H1 (cell line): Measurements from ENCODE around the gene CRNKL1. TPM values are rescaled to one million over a fixed set of nuclear protein-coding genes. Genes with fewer than 3 reads are reported as not detected.

Source experiments
- CTCF ChIA-PET: fragments of 300-600 bp; sonication (Branson Sonifier 250); formaldehyde crosslinking; loops from one replicate; lab custom pipeline; 2021; ENCODE audit not compliant: partially characterized antibody; lab: Charles Lee
- POLR2A ChIA-PET: fragments of 300-600 bp; sonication (Branson Sonifier 250); formaldehyde crosslinking; loops from one replicate; lab custom pipeline; 2021; ENCODE audit warnings: inconsistent platforms; ENCODE audit not compliant: partially characterized antibody; lab: Charles Lee
- DNase-seq, 2 experiments: peaks; one replicate each; pipeline versions ENCODE4 v3.0.0 to v3.0.0-alpha.2; 2010 to 2022; ENCODE audit warnings: low spot score in 2 of 2, low read depth in 1 of 2, mixed read lengths in 1 of 2
- FAIRE-seq: peaks from 2 replicates; lab custom pipeline; 2011; peaks lifted over from hg19 to GRCh38; lab: Jason Lieb, UNC
- H2AFZ ChIP-seq: 2 replicates; pipeline ENCODE4 v1.8.1; 2012; ENCODE audit warnings: low read length, inconsistent platforms
- H2AK5ac ChIP-seq: 2 replicates; pipeline ENCODE4 v1.6.1; 2013; ENCODE audit warnings: low read depth, low read length
- H2BK120ac ChIP-seq: replicated peaks from 2 replicates; pipeline ENCODE3; 2013; ENCODE audit warnings: low read depth, low read length, inconsistent platforms
- H2BK12ac ChIP-seq: 2 replicates; pipeline ENCODE4 v1.6.1; 2013; ENCODE audit warnings: low read depth, low read length
- H2BK15ac ChIP-seq: 2 replicates; pipeline ENCODE4 v1.6.1; 2013; ENCODE audit warnings: low read length
- H2BK20ac ChIP-seq: 2 replicates; pipeline ENCODE4 v1.6.1; 2013; ENCODE audit warnings: low read length
- H2BK5ac ChIP-seq: 2 replicates; pipeline ENCODE4 v1.6.1; 2013; ENCODE audit warnings: low read depth, low read length
- H3K14ac ChIP-seq: 2 replicates; pipeline ENCODE4 v1.6.1; 2013; ENCODE audit warnings: inconsistent platforms; ENCODE audit not compliant: insufficient read length
- H3K18ac ChIP-seq: 2 replicates; pipeline ENCODE4 v1.6.1; 2013; ENCODE audit warnings: low read length; ENCODE audit errors: extremely low read depth
- H3K23ac ChIP-seq: 2 replicates; pipeline ENCODE4 v1.6.1; 2013; ENCODE audit warnings: inconsistent platforms; ENCODE audit not compliant: insufficient read length
- H3K23me2 ChIP-seq: 2 replicates; pipeline ENCODE4 v1.6.1; 2013; ENCODE audit warnings: low read depth, low read length
- H3K27ac ChIP-seq: 2 replicates; pipeline ENCODE4 v1.6.1; 2011; ENCODE audit warnings: low read depth, low read length, inconsistent platforms
- H3K27me3 ChIP-seq, 4 experiments: replicated peaks in 1 of 4; 1 replicate in 1 of 4; 2 replicates in 3 of 4; pipeline versions ENCODE4 v1.6.1 to v1.8.1; 2011 to 2013; ENCODE audit warnings: low read length in 3 of 4, mild to moderate bottlenecking in 3 of 4, inconsistent platforms in 2 of 4, mixed read lengths in 2 of 4, moderate library complexity in 1 of 4; ENCODE audit not compliant: control insufficient read depth in 3 of 4, insufficient read depth in 3 of 4; ENCODE audit errors: extremely low read depth in 1 of 4
- H3K36me3 ChIP-seq, 4 experiments: 2 replicates each; pipeline versions ENCODE4 v1.6.1 to v1.8.1; 2011 to 2013; ENCODE audit warnings: mild to moderate bottlenecking in 4 of 4, low read length in 3 of 4, moderate library complexity in 2 of 4, control low read depth in 1 of 4, inconsistent platforms in 1 of 4; ENCODE audit not compliant: insufficient read depth in 4 of 4, control insufficient read depth in 2 of 4
- H3K4ac ChIP-seq: replicated peaks from 2 replicates; pipeline ENCODE3; 2013; ENCODE audit warnings: low read length, low read depth, mixed read lengths, inconsistent platforms; ENCODE audit not compliant: insufficient read length
- H3K4me1 ChIP-seq, 4 experiments: replicated peaks in 1 of 4; 1 replicate in 1 of 4; 2 replicates in 3 of 4; pipeline versions ENCODE4 v1.6.1 to v1.8.1; 2011 to 2013; ENCODE audit warnings: low read length in 3 of 4, inconsistent platforms in 2 of 4, mixed read lengths in 1 of 4; ENCODE audit not compliant: insufficient read depth in 4 of 4, control insufficient read depth in 3 of 4
- H3K4me2 ChIP-seq, 2 experiments: 2 replicates each; pipeline versions ENCODE4 v1.6.1 to v1.8.1; 2011 to 2013; ENCODE audit warnings: low read depth in 2 of 2, low read length in 2 of 2, control low read depth in 1 of 2, inconsistent platforms in 1 of 2, mild to moderate bottlenecking in 1 of 2; ENCODE audit not compliant: insufficient read depth in 1 of 2
- H3K4me3 ChIP-seq, 4 experiments: fragments of 200-600, 300-600 bp in 1 of 4; sonication (generic), shearing (Covaris generic), sonication (Bioruptor Twin) in 1 of 4; 2 replicates each; pipeline versions ENCODE4 v1.5.1 to v1.8.1; 2011 to 2016; ENCODE audit warnings: low read length in 4 of 4, low read depth in 3 of 4, control low read depth in 2 of 4, inconsistent platforms in 2 of 4, mild to moderate bottlenecking in 2 of 4, mixed read lengths in 1 of 4, moderate library complexity in 1 of 4; ENCODE audit not compliant: insufficient read depth in 2 of 4; ENCODE audit errors: extremely low read depth in 1 of 4
- H3K56ac ChIP-seq: replicated peaks from 2 replicates; pipeline ENCODE3; 2013; ENCODE audit warnings: low read depth, mild to moderate bottlenecking, mixed read lengths, low read length, inconsistent platforms; ENCODE audit not compliant: insufficient read length
- H3K79me1 ChIP-seq: 2 replicates; pipeline ENCODE4 v1.6.1; 2013; ENCODE audit warnings: low read depth, low read length, control low read depth
- H3K79me2 ChIP-seq, 2 experiments: 2 replicates each; pipeline versions ENCODE4 v1.6.1 to v1.8.1; 2012 to 2013; ENCODE audit warnings: low read length in 2 of 2, mild to moderate bottlenecking in 2 of 2, inconsistent platforms in 1 of 2; ENCODE audit not compliant: insufficient read depth in 2 of 2, control insufficient read depth in 1 of 2
- H3K9ac ChIP-seq, 4 experiments: replicated peaks in 1 of 4; 1 replicate in 1 of 4; 2 replicates in 3 of 4; pipeline versions ENCODE4 v1.6.1 to v1.8.1; 2011 to 2013; ENCODE audit warnings: low read depth in 3 of 4, low read length in 3 of 4, control low read depth in 2 of 4, mild to moderate bottlenecking in 2 of 4, moderate library complexity in 2 of 4, inconsistent platforms in 1 of 4; ENCODE audit errors: extremely low read depth in 1 of 4
- H3K9me3 ChIP-seq, 2 experiments: 2 replicates each; pipeline versions ENCODE4 v1.6.1 to v1.8.1; 2012 to 2013; ENCODE audit warnings: mild to moderate bottlenecking in 2 of 2, moderate library complexity in 2 of 2, control low read depth in 1 of 2, inconsistent platforms in 1 of 2, low read depth in 1 of 2, low read length in 1 of 2, mixed read lengths in 1 of 2; ENCODE audit not compliant: insufficient read depth in 2 of 2
- H4K20me1 ChIP-seq, 2 experiments: replicated peaks in 1 of 2; 2 replicates each; pipeline versions ENCODE3 to v1.8.1; 2011 to 2013; ENCODE audit warnings: inconsistent platforms in 2 of 2, low read length in 2 of 2, mild to moderate bottlenecking in 1 of 2; ENCODE audit not compliant: insufficient read depth in 2 of 2, control insufficient read depth in 1 of 2
- H4K5ac ChIP-seq: 2 replicates; pipeline ENCODE4 v1.6.1; 2013; ENCODE audit warnings: low read length, low read depth, mixed read lengths, inconsistent platforms; ENCODE audit not compliant: insufficient read length
- H4K8ac ChIP-seq: 2 replicates; pipeline ENCODE4 v1.8.0; 2013; ENCODE audit warnings: mild to moderate bottlenecking, moderate library complexity, low read length, inconsistent platforms; ENCODE audit not compliant: insufficient read depth; ENCODE audit errors: extremely low read depth
- H4K91ac ChIP-seq: replicated peaks from 2 replicates; pipeline ENCODE3; 2013; ENCODE audit warnings: low read length, mixed read lengths, inconsistent platforms; ENCODE audit not compliant: insufficient read length
- CBX5 ChIP-seq: fragments of 300-800, 300-1000 bp; sonication (generic); IDR thresholded peaks from 2 replicates; pipeline ENCODE4 v1.7.1; 2016; ENCODE audit warnings: antibody characterized with exemption, low read length, low read depth
- GABPA ChIP-seq: IDR thresholded peaks from 2 replicates; pipeline ENCODE4 v1.6.1; 2011; ENCODE audit warnings: mild to moderate bottlenecking, low read length, moderate library complexity, borderline replicate concordance; ENCODE audit not compliant: insufficient read depth
- JUN ChIP-seq: IDR thresholded peaks from 2 replicates; pipeline ENCODE4 v1.6.1; 2011; ENCODE audit warnings: low read depth, mild to moderate bottlenecking, improper control_type of control experiment, low read length
- KDM5A ChIP-seq: fragments of 200-600 bp; IDR thresholded peaks from 2 replicates; pipeline ENCODE4 v1.7.1; 2012; ENCODE audit warnings: mild to moderate bottlenecking, low read length, inconsistent platforms, mixed read lengths
- POLR2A ChIP-seq, 2 experiments: IDR thresholded peaks; 1 replicate in 1 of 2; 2 replicates in 1 of 2; pipeline ENCODE4 v1.6.1; 2011; ENCODE audit warnings: low read depth in 2 of 2, low read length in 2 of 2, mild to moderate bottlenecking in 2 of 2; ENCODE audit errors: control extremely low read depth in 1 of 2
- SP1 ChIP-seq: IDR thresholded peaks from 2 replicates; pipeline ENCODE4 v1.6.1; 2011; ENCODE audit warnings: low read depth, low read length
- YY1 ChIP-seq: IDR thresholded peaks from 2 replicates; pipeline ENCODE4 v1.6.1; 2011; ENCODE audit warnings: low read depth, mild to moderate bottlenecking, low read length
- WGBS, 2 experiments: shearing (Covaris generic) in 1 of 2; methylation state at CpG; one replicate each; pipeline versions ENCODE4 v1.1.6 to v1.1.7; 2013 to 2015; ENCODE audit warnings: low lambda C conversion rate in 2 of 2, mixed read lengths in 2 of 2, inconsistent platforms in 1 of 2, low coverage in 1 of 2, missing lambda C conversion rate in 1 of 2; ENCODE audit not compliant: insufficient replicate concordance in 2 of 2, insufficient coverage in 1 of 2, insufficient read length in 1 of 2; ENCODE audit errors: extremely low coverage in 1 of 2, missing lambda C conversion rate in 1 of 2; 5-methylcytosine and 5-hydroxymethylcytosine counted together
- long read RNA-seq, 2 experiments: library from RNA in 1 of 2; library from capped mRNA in 1 of 2; stranded (forward); transcript quantifications; one replicate each; pipeline ENCODE4 v2.0.0, GENCODE V29; 2021; ENCODE audit warnings: inconsistent platforms in 1 of 2
- polyA minus RNA-seq, 3 experiments: library from RNA; depleted of rRNA, polyadenylated mRNA; stranded (reverse); fragments of >200 nt; gene quantifications; 1 replicate in 2 of 3; 2 replicates in 1 of 3; pipeline ENCODE4 v1.2.3, GENCODE V29; 2011
- polyA plus RNA-seq, 7 experiments: library from polyadenylated mRNA; depleted of rRNA in 3 of 7; stranded (reverse) in 5 of 7; unstranded in 2 of 7; fragments of >200 nt in 5 of 7; fragments of 200-250 nt in 2 of 7; gene quantifications; 1 replicate in 5 of 7; 2 replicates in 1 of 7; 4 replicates in 1 of 7; pipeline versions ENCODE4 v1.2.1 to v1.2.3, GENCODE V29; 2011 to 2013; ENCODE audit warnings: missing spikeins in 2 of 7, mixed read lengths in 2 of 7
- total RNA-seq: library from RNA; stranded (reverse); fragmentation: NEBNext Ultra II Directional; extraction: Animal tissue kit (Norgen Biotek cat#: 25700); gene quantifications from 2 replicates; pipeline ENCODE4 v1.2.1, GENCODE V29; 2021

CRNKL1 gene
- total RNA-seq (21.9 and 26.5 TPM in 2 replicates), polyA plus RNA-seq (2011; rRNA removed) (2.8 and 4.0 TPM in 2 replicates), polyA minus RNA-seq (2011; rRNA and poly(A)+ RNA removed) (9.4 and 10.9 TPM in 2 replicates)
- polyA plus RNA-seq (2011; cell fraction: cytosol; rRNA removed): 7.9 TPM
- polyA plus RNA-seq (2011; cell fraction: nucleus; rRNA removed): 5.3 TPM
- polyA plus RNA-seq (2012, experiment 1 of 2): 12.1 to 26.7 TPM (median 15.7 TPM) in 4 replicates
- polyA plus RNA-seq (2012, experiment 2 of 2): 0.89 TPM
- polyA plus RNA-seq (2013, experiment 1 of 2): 17.5 TPM
- 19.3 TPM for polyA plus RNA-seq (2013, experiment 2 of 2)
- 8.0 TPM for polyA minus RNA-seq (2011; cell fraction: cytosol; rRNA and poly(A)+ RNA removed)
- polyA minus RNA-seq (2011; cell fraction: nucleus; rRNA and poly(A)+ RNA removed): 9.2 TPM
- long read RNA-seq, experiment 1, full-length matches to known transcripts: 5 of 18 reads
- long read RNA-seq, experiment 1, partial matches to known transcripts: 6 of 18 reads
- long read RNA-seq, experiment 1, other reads (novel, unspliced or antisense): 7 of 18 reads
- long read RNA-seq, experiment 2, full-length matches to known transcripts: 10 of 15 reads
- long read RNA-seq, experiment 2, partial matches to known transcripts: 4 of 15 reads
- long read RNA-seq, experiment 2, other reads (novel, unspliced or antisense): 1 of 15 reads

DNA sequence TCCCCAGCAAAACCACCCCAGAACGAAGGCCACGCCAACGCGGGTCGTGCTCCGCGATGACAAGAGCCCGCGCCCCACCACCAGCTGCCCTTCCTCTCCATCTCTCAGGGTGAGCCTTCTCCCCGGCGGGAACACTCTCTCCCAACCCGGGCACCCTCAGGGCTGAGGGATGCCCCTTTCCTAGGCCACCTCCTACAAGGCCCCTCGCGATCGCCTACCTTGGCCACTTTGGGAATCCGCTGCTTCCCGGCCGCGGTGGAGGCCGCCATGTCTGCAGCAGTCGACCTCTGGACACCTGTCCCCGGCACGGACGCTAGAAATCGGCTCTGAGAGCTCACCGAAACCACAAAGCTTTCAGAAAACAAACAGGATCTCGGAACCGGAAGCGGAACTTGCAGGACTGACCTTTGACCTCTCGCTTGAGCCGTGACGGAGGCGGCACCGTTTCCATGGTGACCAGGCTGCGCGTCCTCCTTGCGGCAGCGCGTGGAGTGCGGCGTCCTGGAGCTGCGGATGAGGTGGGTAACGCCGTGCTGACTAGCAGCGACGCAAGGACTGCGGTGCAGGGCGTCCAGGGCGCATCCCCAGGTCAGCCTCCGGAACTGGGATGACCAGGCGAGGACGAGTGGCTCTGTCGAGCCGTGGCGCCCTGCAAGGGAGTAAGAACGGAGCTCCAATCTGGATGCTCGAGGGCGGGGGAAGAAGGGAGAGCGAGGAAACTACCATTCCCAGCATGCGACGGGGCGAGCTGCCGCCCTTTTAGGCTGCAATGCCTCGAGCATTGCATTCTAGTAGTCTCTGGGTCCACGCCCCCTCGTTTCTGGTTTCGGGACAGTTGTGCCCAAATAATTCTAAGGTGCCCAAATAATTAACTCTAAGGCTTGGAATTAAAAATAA lies at the start of gene CRNKL1, which contains the start of gene CFAP61:
CRNKL1 (minus strand) TSS at position 393 of the 897 bp plus-strand sequence; CDS start at position 269, 124 bp downstream.
CFAP61 (plus strand) TSS at position 459 of the 897 bp plus-strand sequence. CDS start 4,122 bp downstream, outside the sequence.
- Histone ChIP-seq H2BK120ac (no peak within 1 kb of the TSS), H2AFZ (peak within 1 kb of the TSS; percentile 83), H3K27me3 (no peaks in the 10 kb centered on the region), H3K23me2 (no peaks in the 10 kb centered on the region; the same call in 1 of the 2 replicates), H3K4me2 (peak within 1 kb of the TSS; percentile 69 to 96), H3K18ac (0 out of 2 replicates have a peak within 1 kb of the TSS, but pooled peaks have one; percentile 20), H2BK5ac (peak within 1 kb of the TSS; percentile 85), H3K4me1 (peaks cover 0 to 4% (median 2%) of the 10 kb centered on the region in 4 experiments; a peak in 2 of 7 replicates), H3K23ac (no peak within 1 kb of the TSS), H3K56ac (peak within 1 kb of the TSS; percentile 65), H2BK12ac (peak within 1 kb of the TSS; percentile 75; the same call in 1 of the 2 replicates), H3K79me1 (no peaks in the 10 kb centered on the region), H3K4me3 (peak within 1 kb of the TSS; percentile 76 to 98 (median 98)), H4K8ac (peak within 1 kb of the TSS; percentile 88), H3K4ac (no peak within 1 kb of the TSS), H4K5ac (no peak within 1 kb of the TSS), H2BK15ac (no peak within 1 kb of the TSS), H2BK20ac (no peak within 1 kb of the TSS), H3K9ac (peak within 1 kb of the TSS; percentile 51 to 86 (median 81)), H4K20me1 (peaks cover 0 to 2% of the 10 kb centered on the region in 2 experiments), H4K91ac (no peak within 1 kb of the TSS), H3K14ac (no peak within 1 kb of the TSS), H3K36me3 (peaks cover 0 to 24% (median 22%) of the 10 kb centered on the region in 4 experiments; a peak in 5 of 8 replicates), H3K27ac (peak within 1 kb of the TSS; percentile 67), H3K9me3 (no peaks in the 10 kb centered on the region), H3K79me2 (peaks cover 6 to 16% of the 10 kb centered on the region in 2 experiments), H2AK5ac (no peak within 1 kb of the TSS)
- WGBS, 2 experiments: 1% methylated on average over 61 of the region's 67 CpGs; no CpG with 5 or more reads in 1 of the 2 experiments
- CTCF ChIA-PET: interaction anchor here (1.1 to 1.7 kb wide), 7 partner anchors 10 to 267 kb away, joined by 3 to 5 read pairs (median 3); partner anchors contain the start of gene NAA20
- FAIRE-seq (peak; percentile 71), DNase-seq (peak; percentile 91 to 97)
- POLR2A ChIA-PET: interaction anchor here (0.6 to 1.4 kb wide), 5 partner anchors 8 to 1139 kb away, joined by 3 to 5 read pairs (median 4); no protein-coding TSS in a partner anchor
- TF ChIP-seq YY1: peak; percentile 75; the same call in 1 of the 2 replicates
- peak; percentile 61 for TF ChIP-seq KDM5A
- TF ChIP-seq GABPA: peak; percentile 88
- TF ChIP-seq SP1: no peak
- no peak for TF ChIP-seq JUN
- TF ChIP-seq CBX5: no peak
- peak in 1 of 2 experiments; percentile 80; a peak in 2 of 3 replicates for TF ChIP-seq POLR2A (IDR thresholded peaks at IDR 0.05; ENCODE audit: control extremely low read depth in 1 of 2, low read depth in 2 of 2, low read length in 2 of 2)
